ENCODE results near the gene LEUTX.
"Not testable (repeated sequence)": the region's sequence is repeated elsewhere in the genome, so short reads cannot be mapped to it uniquely, and the experiment has no call there.

Gene LEUTX

GRCh38 chr19:39780894-39781293, 2.2 kb downstream of the LEUTX start:
- no peak for DNase-seq (ENCODE audit: low read depth in 2 of 2)

DNA sequence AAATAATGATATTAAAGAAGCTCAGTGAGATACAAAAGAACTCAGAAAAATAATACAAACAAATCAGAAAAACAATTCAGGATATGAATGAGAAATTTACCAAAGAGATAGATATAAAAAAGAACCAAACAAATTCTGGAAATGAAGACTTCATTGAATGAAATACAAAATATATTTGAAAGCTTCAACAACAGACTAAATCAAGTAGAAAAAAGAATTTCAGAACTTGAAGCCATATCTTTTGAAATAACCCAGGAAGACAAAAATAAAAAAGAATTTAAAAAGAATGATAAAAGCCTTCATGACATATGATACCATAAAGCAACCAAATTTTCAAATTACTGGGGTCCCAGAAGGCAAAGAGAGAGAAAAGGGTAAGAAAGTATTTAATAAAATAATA, 9.6 kb downstream of the LEUTX start:
- DNase-seq (ENCODE audit: low read depth in 2 of 2), result no peak

GRCh38 chr19:39792999-39793546, 14.4 kb downstream of the LEUTX start:
- peak; percentile 41 to 68 for DNase-seq (ENCODE audit: low read depth in 2 of 2)

- DNase-seq (ENCODE audit: low read depth in 2 of 2), result no peak
Observed at GRCh38 chr19:39795001-39795400, 16.3 kb downstream of the LEUTX start.

DNA sequence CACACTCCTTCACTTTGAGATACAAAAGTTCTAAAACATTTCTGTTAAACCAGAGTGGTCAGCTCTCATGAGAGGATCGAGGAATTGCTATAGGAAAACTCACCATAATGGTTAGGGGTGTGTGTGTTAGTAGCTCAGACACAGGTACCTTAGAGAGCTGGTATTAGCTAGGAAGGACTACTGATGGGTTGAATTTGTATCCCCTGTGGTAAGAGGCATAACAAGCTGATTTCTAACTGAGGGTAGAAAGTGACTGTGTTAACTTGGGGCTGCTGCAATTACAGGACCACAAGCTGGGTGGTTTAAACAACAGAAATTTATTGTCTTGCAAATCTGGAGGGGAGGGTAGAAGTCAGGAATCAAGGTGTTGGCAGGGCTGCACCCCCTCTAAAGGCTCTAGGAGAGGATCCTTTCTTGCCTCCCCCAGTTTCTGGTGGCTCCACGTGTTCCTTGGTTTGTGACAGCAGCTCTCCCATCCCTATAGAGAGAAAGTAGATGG, 17.4 kb downstream of the LEUTX start:
- DNase-seq (ENCODE audit: low read depth in 2 of 2), result no peak

DNA sequence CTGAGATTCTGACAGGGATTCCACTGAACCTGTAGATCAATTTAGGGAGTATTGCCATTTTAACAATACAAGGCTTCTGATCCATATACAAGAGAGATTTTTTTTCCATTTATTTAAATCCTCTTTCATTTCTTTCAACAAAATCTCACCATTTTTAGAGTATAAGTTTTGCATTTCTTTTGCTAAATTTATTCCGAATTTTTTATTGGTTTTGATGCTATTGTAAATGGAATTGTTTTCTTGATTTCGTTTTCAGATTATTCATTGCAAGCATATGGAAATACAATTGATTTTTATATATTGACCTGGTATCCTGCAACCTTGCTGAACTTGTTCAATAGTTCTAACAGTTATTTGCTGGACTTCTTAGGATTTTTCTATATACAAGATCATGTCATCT, 18.4 kb downstream of the LEUTX start:
- no peak for DNase-seq (ENCODE audit: low read depth in 2 of 2)

GRCh38 chr19:39802958-39803357, 24.3 kb downstream of the LEUTX start:
- DNase-seq (ENCODE audit: low read depth in 2 of 2), result no peak

GRCh38 chr19:39805104-39805503, 26.4 kb downstream of the LEUTX start:
- DNase-seq (ENCODE audit: low read depth in 2 of 2), result no peak

GRCh38 chr19:39807846-39808364, 29.3 kb downstream of the LEUTX start:
- no peak for DNase-seq (ENCODE audit: low read depth in 2 of 2)

DNA sequence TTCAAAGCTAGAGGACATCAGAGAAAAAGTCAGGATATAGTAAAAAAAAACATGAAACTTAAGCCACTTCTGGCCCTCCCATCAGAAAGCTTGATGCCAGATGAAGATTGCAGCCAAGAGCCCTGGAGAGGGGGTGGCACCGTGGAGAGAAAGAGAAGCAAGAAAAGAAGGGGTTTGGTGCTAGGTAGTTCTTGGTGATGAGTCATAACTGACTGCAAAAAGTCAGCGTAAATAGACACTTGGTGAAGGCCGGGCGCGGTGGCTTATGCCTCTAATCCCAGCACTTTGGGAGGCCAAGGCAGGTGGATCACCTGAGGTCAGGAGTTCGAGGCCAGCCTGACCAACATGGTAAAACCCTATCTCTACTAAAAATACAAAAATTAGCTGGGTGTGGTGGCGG, 30.0 kb downstream of the LEUTX start:
- not testable (repeated sequence) for DNase-seq (ENCODE audit: low read depth in 2 of 2)

DNA sequence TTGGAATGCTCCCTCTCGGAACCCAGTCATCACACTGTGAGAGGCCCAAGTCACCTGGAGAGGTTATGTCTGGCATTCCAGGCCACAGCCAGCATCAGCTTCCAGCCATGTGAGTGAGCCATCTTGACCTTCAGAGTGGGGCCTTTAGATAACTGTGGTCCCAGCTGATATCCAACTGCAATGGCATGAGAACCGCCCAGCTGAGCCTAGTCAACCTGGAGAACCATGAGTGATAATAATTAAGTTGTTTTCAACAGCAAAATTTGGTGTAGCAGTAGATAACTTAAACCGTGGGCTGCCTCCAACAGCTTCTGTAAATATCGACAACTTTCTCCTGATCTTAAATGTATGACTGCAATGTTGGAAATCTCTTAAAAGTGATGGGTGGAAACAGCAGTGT, 30.7 kb downstream of the LEUTX start:
- no peak for DNase-seq (ENCODE audit: low read depth in 2 of 2)

DNA sequence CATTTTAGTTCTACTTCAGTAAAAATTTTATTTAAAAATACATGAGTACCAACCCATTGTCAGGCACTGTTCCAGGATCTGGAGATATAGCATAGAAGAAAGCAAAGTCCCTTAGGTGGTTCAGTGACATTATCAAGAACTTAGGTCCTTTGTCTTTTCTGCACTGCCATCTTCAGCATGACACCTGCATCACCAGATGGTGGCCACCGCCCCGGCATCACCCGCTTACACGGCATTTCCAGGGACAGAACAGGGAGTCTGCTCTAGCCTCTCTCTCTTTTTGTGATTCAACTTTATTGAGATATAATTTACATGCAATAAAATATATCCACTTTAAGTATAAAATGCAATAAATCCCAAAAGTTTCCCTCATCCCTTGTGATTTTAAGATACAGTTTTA, 31.8 kb downstream of the LEUTX start:
- DNase-seq (ENCODE audit: low read depth in 2 of 2), result no peak

GRCh38 chr19:39811064-39811463, 32.4 kb downstream of the LEUTX start:
- no peak for DNase-seq (ENCODE audit: low read depth in 2 of 2)

GRCh38 chr19:39813264-39813993, 34.8 kb downstream of the LEUTX start:
- DNase-seq (ENCODE audit: low read depth in 2 of 2), result no peak

DNA sequence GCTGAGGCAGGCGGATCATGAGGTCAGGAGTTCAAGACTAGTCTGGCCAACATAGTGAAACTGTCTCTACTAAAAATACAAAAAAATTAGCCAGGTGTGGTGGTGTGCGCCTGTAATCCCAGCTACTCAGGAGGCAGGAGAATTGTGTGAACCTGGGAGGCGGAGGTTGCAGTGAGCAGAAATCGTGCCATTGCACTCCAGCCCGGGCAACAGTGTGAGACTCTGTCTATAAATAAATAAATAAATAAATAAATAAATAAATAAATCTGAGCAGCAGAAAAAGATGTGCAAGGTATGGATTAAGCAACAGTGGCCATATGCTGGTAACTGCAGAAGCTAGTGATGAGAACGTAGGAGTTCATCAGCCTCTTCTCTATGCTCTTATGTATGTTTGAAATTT, 35.5 kb downstream of the LEUTX start:
- not testable (repeated sequence) for DNase-seq (ENCODE audit: low read depth in 2 of 2)

DNA sequence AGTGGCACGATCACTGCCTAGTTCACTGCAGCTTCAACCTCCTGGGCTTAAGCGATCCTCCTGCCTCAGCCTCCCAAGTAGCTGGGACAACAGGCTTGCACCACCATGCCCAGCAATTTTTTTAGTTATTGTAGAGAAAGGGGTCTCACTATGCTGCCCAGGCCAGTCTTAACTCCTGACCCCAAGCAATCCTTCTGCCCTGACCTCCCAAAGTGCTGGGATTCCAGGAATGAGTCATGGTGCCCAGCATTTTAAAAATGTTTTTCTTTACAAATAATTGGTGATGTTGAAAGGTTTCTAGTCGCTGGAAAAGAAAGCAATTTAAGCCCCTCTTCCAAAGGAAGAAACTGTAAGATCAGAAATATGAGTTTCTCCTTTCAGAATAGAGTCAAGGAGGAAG, 35.9 kb downstream of the LEUTX start:
- DNase-seq (ENCODE audit: low read depth in 2 of 2), result no peak

DNA sequence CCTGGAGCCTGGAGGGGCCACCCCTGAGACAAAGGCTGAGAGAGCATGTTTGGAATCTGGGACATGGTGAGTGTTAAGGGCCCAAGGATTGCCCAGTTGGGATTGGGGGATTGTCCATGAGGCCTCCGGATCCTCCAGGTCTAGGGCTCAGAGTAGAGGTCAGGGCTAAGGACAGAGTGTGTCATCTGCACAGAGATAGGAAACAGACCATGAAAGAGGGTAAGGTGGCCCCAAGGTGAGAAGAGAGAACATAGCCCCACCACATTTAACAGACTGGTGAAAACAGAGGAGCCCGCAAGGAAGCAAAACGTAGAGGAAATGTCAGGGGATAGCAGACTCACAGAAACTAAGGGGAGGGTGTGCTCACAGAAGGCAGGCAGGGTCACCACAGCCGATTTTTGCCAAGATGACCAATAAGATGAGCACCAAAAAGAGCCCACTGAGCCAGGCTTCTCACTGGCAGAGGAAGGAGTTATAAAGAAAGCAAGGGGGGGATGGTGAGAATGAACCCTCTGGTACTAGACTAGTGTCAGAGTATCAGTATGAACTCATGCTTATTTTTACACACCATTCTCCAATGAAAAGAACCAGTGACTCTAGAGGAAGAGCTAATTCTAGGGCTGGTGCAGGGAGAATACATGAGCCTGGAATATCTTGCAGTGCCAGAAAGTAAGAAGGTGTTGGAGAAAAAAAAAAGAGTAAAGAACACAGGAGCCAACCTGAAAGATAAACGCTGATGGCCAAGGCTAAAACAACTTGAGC, 37.8 kb downstream of the LEUTX start:
- no peak for DNase-seq (ENCODE audit: low read depth in 2 of 2)

- DNase-seq (ENCODE audit: low read depth in 2 of 2), result no peak
Observed at GRCh38 chr19:39817888-39818561, 39.4 kb downstream of the LEUTX start.

DNA sequence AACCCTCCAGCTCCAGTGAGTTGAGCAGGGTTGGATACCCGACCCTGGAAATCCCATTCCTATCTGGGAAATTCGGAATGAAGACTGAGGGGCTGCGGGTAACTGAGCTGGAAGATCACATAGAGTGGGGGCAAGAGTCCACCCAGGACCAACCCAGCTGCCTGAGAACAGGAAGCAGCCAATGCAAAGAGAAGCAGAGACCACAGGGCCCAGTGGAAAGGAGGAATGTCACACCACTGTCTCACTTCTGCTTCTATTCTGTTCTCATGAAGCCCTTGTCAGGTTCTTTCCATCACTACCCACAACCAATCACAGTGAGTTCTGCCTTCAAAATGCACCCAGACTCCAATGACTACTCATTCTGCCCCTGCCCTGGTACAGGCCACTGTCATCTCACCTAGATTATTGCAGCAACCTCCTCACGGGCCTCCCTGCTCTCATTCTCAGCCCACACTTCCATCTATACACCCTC, 40.0 kb downstream of the LEUTX start:
- no peak for DNase-seq (ENCODE audit: low read depth in 2 of 2)

- DNase-seq (ENCODE audit: low read depth in 2 of 2), result no peak
Observed at GRCh38 chr19:39819786-39820185, 41.1 kb downstream of the LEUTX start.

DNA sequence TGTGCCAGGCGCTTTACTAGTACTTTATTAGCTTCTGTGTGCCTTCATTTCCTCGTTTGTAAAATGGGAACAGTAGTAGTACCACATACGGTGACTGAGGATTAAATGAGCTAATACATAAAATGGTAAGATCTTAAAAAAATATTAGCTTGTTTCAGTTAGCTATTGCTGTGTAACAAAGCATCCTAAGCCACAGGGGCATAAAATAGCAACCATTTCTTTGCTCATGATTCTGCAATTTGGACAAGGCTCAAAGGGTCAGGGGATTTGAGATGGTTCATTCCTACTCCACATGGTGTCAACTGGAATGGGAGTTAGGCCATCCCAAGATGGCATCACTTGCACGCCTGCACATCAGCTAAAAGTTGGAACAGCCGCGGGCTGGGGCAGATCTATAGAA, 42.0 kb downstream of the LEUTX start:
- no peak for DNase-seq (ENCODE audit: low read depth in 2 of 2)

- DNase-seq (ENCODE audit: low read depth in 2 of 2), result no peak
Observed at GRCh38 chr19:39823686-39824085, 45.0 kb downstream of the LEUTX start.
